GM19438 (cell line): ENCODE measurements around the gene KDM5C.

ENCODE experiments used
- ATAC-seq: cut with Tn5 transposase; IDR thresholded peaks from one replicate; pipeline ENCODE4 v1.9.1; 2021; ENCODE audit warnings: low read depth; ENCODE audit not compliant: unreplicated experiment

Gene KDM5C

DNA sequence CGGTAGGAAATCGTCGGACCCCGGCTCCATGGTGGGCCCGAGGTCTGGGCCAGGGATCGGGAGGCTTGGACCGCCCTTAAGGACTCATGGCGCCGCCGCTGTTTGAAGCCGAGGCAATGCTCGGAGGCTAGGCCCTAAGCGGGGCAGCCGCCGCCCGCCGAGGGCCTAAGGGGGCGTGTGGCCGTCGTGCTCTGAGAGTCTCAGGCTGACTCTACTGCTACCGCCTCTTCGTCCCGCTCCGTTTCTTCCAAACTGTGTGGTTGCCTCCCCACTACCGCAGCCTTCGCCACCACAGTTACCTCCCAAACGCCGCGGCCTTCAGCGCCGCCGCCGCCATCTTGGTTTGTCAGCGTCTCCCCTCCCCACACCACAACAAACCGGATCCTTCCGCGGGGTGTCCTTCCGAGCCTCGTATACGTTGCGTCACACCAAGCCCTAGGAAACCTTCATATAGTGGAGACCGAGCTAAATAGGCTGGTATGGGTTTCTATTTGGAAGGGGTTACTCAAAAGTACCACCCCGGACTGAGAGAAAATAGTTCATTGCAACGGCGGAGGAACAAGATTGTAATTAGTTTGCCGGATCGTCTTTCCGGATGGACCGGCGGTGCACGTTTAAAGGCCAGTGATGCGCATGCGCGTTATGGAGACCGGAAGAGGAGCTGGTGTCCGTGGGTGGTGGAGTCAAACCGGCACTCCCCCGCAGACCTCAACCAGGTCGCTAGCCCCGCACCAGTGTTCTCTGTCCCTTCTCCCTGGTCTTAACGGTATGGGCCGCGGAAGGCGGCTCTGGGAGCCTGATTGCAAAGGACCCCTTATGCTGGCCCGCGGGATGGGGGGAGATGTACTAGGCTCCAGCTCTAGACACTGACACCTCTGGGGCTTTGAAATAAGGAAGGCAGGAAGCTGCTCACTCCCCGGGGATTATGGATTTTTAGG, at the start of gene KDM5C:
Gene KDM5C, minus strand, starts transcription at position 348 of the 938 bp plus-strand sequence. Its CDS starts 318 bp downstream, at position 30.
- ATAC-seq: peak; percentile 79

DNA sequence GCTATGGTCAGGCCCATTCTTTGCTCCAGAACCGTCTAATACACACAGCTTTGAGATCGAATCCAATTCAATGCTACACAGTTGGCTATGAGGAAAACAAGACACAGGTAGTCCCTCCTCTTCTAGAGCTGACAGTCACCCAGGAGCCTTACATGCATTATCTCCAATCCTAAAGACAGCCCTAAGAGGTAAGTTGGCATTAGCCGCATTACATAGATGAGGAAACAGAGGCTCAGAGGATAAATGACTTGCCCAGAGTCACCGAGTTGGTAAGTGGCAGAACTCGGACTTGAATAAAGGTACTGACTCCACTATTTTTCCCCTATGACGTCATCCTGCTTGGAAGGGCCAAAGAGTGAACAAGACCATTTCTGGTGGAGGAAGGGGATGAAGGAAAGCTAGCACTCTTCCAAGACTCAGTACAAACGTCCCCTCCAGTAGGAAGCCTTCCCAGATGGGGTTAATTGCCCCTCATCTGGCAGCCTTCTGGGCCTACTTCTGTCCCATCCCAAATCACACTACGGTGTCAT, 47.9 kb upstream of the KDM5C start:
- no peak for ATAC-seq

DNA sequence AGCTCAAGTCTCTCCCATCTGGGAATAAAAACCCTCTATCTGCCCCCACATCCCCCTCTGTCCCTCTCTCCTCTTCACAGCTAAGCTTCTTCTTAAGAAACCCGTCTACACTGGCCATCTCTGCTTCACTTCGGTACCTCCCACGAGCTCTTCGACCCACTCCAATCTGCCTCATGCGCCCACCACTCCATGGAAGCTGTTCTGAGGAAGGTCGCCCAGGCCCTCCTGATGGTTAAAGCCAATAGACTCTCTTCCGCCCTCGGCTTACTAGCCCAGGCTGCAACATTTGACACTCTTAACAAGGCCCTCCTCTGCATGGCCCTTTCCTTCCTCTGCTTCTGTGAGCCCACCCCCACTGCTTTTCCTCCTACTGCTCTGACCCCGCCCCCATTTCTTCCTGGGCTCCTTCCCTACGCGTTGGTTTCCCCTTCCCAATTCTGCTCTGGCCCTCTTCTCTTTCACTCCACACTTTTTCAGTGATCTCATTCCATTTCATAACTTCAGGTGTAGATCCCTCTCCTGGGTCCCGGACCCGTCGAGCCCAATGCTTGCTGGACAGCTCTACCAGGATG, 44.6 kb upstream of the KDM5C start:
- no peak for ATAC-seq

DNA sequence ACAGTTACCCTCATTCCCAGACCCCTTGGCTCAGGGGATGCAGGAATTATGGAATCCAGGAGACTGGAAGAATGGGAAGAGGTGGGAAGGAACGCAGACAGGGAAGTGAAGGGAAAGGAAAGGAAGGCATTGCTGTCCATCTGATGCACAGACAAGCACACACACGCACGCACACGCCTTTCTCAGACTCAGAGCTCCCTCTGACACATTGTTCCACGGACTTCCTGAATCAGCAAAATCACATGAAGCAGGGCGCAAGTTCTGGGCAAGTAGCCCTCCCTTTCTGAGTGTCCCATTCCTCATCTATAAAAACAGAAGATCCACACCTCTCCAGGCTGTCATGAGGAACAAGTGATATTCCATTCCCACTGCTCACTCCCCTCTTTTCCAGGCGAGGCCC, 43.2 kb upstream of the KDM5C start:
- no peak for ATAC-seq

DNA sequence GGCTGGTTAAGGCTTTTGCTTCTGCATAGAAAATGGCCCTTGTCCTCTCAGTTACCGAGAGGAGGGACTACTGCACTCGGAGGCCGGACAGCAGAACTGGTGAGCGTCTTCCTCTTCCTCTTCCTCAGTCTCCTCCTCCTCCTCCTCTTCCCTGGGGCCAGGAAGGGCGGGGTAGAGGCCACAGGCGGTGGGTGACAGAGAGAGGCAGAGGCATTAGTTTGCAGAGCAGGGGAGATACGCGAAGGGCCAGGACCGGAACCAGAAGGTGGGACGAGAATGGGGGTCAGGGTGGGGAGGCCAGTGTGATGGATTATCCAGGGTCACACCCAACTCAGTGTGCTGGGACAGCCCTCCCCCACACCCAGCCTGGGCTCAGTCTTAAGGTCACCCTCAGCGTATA, 41.9 kb upstream of the KDM5C start:
- no peak for ATAC-seq

DNA sequence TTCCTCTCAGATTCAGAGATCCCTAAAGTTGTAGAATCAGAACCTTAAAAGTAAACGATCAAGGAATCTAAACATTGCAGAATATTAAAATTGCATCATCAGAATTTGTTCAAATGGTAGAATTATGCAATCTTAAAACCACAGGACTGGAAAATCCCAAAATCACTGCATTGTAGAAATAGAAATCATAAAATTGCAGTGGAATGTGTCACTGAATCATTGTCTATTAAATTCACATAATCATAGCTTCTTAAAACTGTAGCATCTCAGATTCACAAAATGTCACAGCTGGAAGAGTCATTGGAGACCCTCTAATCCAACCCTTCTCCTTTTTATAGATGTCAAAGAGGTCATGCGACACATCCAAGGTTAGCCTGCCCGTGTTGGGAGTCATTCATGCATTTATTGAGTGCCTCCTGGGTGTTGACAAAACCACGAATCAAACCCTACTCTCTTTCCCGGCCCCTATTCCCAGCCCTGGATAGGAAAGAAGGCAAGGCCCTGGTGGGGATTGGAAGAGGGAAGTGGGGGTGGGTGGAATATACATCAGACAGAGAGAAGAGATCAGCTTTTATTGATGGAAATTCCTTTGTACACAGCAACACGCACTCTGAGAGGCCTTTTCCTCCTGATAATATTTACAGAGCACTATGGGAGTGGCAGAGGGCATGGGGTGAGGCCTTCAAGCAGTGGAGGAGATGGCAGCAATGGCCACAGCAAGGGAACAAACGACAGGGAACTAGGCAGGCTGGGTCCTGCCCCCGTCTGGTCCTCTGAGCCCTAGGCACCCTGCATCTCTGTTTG, 41.0 kb upstream of the KDM5C start:
- ATAC-seq: no peak

DNA sequence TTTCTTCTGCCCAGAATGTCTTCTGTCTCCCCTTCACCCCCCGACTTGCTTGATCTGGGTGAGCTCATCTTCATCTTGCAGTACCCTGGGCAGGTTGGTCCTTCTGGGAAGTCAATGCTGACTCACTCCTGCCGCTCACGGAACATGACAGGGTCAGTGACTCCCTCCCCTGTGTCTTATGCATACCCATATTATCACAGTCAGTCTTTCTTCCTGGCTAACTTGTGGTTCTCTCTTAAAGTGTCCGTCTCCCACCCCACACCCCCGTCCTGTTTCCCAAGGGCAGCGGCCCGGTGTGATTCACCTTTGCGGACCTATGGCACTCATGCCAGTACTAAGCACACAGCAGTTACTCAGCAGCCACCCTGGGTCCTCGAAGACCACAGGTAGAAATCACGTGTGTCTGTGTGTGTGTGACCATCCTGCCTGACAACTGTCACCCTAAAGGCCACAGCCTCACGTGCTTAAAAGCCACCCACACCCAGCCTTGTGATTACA, 38.6 kb upstream of the KDM5C start:
- no peak for ATAC-seq

DNA sequence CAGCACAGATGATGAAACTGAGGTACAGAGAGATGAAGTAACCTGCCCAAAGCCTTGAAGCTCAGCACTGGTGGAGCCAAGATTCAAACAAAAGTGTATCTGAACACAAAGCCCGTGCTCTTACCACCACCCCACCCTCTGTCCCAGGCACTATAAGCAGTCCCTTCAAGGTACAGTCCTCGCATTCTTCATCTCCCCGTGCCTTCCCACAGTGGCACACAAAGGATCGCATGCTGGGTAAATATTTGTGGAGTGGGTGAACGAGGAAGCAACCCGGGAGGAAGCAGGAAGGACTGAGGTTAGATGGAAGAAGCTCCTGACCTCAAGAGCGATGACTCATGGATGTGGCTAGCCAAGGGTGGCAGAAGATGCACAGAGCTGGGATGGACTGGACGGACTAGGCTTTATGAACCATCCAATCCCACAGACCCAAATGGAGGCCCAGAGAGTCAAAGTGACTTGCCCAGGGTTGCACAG, 37.9 kb upstream of the KDM5C start:
- no peak for ATAC-seq

DNA sequence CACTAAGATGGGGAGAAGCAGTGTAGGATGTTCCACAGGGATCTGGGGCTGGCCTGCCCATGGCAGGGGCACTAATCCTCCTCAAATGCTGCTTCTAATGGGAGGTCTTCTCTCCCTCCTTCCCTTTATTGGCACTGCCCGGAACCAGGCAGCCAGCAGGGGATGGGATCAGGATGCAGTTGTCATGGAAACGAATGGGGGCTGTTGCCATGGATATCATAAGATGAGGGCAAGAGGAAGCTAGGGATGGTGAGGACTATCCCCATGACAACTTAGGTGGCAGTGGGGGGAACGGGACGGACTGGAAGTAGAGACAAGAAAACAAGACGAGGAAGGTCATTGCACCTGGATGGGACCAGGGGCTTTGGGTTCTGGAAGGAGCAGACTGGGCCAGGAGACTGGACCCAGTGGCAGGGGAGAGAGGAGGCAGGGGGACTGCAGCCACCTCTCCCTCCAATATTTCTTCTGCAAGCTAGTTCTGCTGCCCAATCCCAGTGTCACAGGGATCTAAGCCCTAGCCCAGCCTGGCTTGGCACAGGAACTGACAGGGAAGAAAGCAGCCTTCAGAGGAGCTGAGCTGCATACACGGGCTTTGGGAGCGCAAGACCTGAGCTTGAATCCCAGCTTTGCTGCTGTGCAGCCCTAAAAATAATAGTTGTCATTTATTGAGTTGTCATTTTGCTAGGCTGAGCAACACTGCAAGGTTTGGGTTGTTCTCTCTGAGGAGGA, 37.3 kb upstream of the KDM5C start:
- no peak for ATAC-seq

DNA sequence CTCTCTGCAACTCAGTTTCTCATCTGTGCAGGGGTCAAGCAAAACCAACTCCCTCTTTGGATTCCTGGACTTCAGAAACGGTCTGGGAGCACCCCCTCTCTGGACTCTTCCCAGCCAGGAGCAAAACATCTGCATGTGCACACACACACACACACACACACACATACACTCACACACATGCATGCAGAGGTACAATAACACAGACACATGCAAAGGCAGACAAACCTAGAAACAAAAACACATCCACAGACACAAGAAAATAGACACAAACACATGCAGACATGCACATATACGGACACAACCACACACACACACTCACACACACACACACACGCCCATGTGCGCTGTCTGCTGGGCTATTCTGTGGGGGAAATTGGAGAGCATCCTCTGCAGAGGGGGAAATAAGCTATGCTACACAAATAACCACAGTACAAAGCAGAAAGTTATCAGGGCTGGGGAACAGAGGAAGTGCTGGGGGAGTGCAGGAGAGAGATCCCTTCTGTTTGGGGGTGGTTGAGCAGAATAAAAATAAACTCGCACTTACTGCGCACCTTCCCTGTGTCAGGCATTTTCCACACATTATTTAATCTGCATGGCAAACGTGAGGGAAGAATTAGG, 36.5 kb upstream of the KDM5C start:
- ATAC-seq: no peak

DNA sequence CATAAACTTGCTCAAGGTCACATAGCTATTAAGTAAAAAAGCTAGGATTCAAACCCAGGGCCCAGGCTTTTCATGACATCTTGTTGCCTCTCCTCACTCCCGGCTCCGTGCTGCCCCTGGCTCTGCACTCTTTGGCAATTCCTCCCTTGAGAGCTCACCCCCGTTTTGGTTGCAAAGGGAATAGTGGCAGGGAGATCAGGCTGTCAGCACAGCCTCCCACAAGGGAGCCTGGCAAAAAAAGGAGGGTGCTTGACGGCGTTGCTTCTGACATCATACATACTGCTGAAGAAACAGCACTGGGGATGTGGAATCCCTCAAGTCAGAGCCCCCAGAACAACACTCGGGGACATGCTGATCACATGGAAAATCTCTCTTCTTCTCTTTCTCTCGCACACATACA, 35.8 kb upstream of the KDM5C start:
- ATAC-seq: no peak

DNA sequence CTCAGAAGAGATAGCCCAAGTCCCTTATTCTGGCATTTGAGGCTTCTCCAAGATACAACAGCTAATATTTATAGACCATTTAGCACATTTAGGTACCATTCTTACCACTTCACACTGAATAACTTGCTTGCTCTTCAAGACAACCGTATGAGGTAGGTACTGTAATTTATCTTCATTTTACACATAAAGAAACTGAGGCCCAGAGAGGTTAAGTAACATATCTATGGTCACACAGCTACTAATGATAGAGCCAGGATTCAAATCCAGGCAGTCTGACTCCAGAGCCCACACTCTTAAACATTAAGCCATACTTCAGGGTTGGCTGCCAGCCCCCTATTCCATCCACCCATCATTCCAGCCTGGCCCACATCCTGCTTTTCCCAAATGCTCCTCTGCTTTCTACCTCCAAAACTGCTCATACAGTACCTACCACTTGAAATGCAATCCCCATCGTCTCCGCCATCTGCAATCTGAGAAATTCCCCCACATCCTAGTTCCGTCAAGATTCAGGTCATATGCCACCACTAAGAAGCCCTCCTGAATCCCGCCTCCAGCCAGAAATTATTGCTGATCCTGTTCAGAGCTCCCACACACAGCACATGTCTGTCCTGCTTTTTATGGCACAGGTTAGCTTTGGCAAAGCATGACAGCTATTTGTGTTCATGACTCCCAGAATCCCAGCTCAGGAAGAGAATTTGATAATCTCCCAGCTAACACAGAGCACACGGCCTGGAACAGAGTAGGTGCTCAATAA, 32.8 kb upstream of the KDM5C start:
- no peak for ATAC-seq

DNA sequence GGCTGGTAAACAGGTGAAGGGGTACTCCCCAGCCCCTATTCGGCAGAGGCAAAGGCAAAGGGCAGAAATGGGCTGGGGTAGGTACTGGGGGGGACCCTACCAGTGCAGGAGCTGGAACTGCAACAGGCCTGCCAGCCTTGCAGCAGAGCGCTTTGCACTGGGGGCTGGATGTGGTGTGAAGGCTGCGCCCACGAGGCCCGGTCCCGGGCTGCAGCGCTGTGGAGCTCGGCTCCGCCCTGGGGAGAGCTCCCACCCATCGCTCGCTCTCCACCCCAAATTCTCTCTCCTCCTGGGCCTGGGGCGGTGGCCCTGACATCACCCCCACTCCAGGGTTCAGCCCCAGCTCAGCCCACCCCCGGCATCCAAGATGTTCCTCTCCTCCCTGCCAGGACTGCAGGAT, 32.2 kb upstream of the KDM5C start:
- no peak for ATAC-seq

DNA sequence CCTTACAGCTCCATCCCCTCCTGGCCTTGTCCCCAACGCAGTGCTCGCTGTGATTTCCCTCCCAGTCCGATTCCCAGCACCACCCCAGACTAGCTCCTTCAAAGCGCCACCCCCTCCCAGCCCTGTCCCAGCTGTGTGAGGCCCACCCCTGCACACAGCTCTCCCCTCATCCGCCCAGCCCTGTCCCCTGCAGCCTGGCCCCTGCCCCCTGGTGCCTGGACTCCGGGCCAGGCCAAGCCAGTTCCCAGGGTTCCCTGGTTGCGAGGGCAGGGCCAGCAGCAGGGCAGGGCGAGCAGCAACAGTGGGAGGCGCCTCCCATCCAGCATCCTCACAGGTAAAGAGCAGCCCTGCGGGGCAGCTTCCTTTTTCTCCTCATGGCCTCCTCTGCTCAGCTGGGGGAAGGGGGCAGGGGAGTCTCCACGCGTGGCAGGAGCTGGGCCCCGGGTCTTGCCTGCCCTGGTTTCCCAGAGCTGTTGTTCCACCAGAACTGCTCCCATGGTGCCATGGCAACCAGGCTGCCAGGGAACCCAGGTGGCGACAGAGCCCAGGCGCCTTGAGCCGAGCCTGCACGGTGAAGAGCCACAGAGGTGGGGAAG, 31.5 kb upstream of the KDM5C start:
- no peak for ATAC-seq

DNA sequence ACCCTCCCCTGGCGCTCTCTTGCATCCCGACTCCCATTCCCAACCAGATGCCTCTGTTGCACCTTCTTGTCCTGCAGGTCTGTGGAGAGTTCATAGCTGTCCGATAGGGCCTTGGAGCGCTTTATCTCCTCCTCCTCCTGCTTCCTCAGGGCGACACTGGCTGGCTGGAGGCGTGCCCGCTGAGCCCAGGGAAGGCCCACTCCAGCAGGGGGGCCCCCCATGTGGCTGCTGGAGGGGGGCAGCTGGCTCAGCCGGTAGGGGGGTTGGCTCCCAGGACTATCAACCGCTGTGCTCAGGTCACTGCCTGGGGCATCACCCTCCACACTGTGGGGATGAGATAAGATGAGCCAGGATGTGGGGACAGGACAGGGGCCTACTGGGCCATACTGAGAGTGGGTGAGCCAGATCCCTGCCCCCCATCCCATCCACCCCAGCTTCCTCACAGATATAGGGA, 30.8 kb upstream of the KDM5C start:
- ATAC-seq: no peak

DNA sequence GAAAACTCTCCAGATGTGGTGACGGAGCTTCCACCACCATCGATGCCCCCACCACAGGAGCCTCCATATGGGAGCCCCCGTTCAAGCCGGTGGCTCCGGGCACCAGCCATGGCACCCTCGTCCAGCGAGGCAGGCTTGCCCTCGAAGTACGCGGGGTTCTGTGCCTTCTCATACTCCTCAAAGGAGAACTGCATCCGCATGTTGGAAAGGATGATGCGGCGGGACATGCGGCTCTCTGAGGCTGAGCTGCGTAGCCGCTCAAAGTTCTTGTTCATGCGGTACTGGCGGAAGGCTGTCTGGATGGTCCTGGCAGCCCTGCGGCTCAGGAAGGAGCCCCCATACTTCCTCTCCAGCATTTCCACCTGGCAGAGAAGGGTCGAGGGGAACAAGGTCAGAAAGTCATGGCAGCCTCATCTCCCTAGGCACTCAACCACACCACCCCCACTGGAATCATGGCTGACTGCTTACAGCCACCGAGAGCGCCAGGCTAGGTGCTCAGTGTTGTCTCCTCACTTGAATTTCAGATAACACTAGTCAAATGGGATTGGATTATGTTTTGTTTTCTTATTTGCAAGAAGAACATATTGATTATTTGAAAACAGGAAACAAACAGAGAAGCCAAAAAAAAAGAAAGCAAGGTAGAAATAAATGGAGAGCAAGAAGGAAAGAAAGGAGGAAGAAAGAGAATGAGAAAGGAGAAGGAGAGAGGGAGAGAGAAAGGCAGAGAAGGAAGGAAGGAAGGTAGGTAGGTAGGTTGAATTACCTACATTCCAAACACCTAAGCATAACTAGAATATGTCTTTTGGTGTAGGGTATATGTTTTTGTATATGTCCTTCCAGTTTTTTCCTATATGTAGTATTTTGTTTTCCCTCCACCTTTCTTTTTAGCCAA, 29.8 kb upstream of the KDM5C start:
- ATAC-seq: no peak

DNA sequence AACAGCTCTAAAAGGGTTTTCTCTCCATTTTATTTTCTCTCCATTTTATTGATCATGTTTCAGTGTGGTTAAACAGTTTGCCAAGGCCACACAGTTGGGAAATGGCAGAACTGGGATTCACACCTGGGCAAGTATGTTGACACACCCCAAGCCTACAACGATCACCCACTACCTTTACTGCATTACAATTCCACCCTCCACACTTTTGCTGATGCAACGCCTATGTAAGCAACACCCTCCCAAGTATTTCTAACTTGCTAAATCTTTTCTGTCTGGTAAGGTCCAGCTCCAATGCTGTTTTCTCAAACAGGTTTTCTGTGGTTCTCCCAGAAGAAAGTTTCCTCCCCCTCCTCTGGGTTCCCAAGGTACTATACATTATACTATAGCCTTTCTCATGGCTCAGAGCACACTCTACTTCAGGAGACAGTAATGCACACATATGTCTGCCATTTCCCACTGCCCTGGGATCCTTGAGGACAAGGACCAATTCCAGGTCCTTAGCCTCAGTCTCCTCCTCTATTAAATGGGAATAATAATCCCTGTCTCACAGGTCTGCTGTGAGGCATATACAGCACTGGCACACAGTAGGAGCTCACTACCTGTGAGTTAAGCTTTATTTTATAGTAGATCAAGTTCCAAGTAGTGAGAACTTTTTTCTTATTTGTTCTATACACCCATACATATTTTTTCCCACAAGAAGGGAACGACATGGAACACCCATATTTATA, 28.4 kb upstream of the KDM5C start:
- no peak for ATAC-seq
